Endothelial cell of umbilical vein (primary cell): ENCODE results near the gene ZNF385D. TPM values are rescaled to one million over a fixed set of nuclear protein-coding genes. Genes with fewer than 3 reads are reported as not detected.

Experiments used
- BruUV-seq: library from RNA; stranded (reverse); fragments of 400-500 nt; replicated peaks from 2 replicates; lab custom pipeline; 2021; lab: Mats Ljungman, UMichigan
- CTCF ChIA-PET: fragments of 300-600, 350-600 bp; sonication (Branson Sonifier 250); formaldehyde crosslinking; loops from one replicate; lab custom pipeline; 2021; ENCODE audit warnings: antibody characterized with exemption, inconsistent platforms; lab: Charles Lee
- POLR2A ChIA-PET: fragments of 300-600, 350-600 bp; sonication (Branson Sonifier 250); formaldehyde crosslinking; loops from one replicate; lab custom pipeline; 2021; ENCODE audit warnings: antibody characterized with exemption, inconsistent platforms; lab: Charles Lee
- DNase-seq: peaks from one replicate; pipeline ENCODE4 v3.0.0-alpha.2; 2011; ENCODE audit warnings: low read depth, low spot score
- FAIRE-seq: peaks from 2 replicates; lab custom pipeline; 2011; peaks lifted over from hg19 to GRCh38; lab: Jason Lieb, UNC
- H2AFZ ChIP-seq: 2 replicates; pipeline ENCODE4 v1.6.0; 2012; ENCODE audit warnings: low read depth, low read length, control low read depth, inconsistent platforms
- H3K27ac ChIP-seq: 2 replicates; pipeline ENCODE4 v1.5.1; 2011; ENCODE audit warnings: low read depth, mild to moderate bottlenecking, control low read depth, low read length, moderate library complexity; ENCODE audit not compliant: insufficient read depth
- H3K27me3 ChIP-seq, 2 experiments: 2 replicates each; pipeline versions ENCODE4 v1.6.0 to v1.6.1; 2011; ENCODE audit warnings: low read length in 2 of 2, mixed read lengths in 1 of 2; ENCODE audit not compliant: control insufficient read depth in 2 of 2, insufficient read depth in 2 of 2
- H3K36me3 ChIP-seq, 2 experiments: 2 replicates in 1 of 2; 3 replicates in 1 of 2; pipeline ENCODE4 v1.5.1; 2011; ENCODE audit warnings: low read length in 2 of 2, mild to moderate bottlenecking in 1 of 2, moderate library complexity in 1 of 2; ENCODE audit not compliant: control insufficient read depth in 2 of 2, insufficient read depth in 2 of 2; ENCODE audit errors: extremely low read depth in 1 of 2
- H3K4me1 ChIP-seq: 3 replicates; pipeline ENCODE4 v1.5.1; 2011; ENCODE audit warnings: mild to moderate bottlenecking, low read length; ENCODE audit not compliant: control insufficient read depth, insufficient read depth; ENCODE audit errors: extremely low read depth
- H3K4me2 ChIP-seq: 2 replicates; pipeline ENCODE4 v1.6.1; 2011; ENCODE audit warnings: low read length, control low read depth, mixed read lengths; ENCODE audit not compliant: insufficient read depth
- H3K4me3 ChIP-seq, 3 experiments: fragments of 200-600 bp in 1 of 3; sonication (generic), shearing (Covaris generic) in 1 of 3; replicated peaks in 1 of 3; 2 replicates each; pipeline ENCODE4 v1.5.1; 2011 to 2016; ENCODE audit warnings: control low read depth in 3 of 3, low read length in 3 of 3, mild to moderate bottlenecking in 2 of 3, inconsistent platforms in 1 of 3, low read depth in 1 of 3, moderate library complexity in 1 of 3; ENCODE audit not compliant: insufficient read depth in 1 of 3
- H3K79me2 ChIP-seq: 2 replicates; pipeline ENCODE4 v1.6.0; 2012; ENCODE audit warnings: low read length, inconsistent platforms; ENCODE audit not compliant: control insufficient read depth, insufficient read depth
- H3K9ac ChIP-seq: replicated peaks from 2 replicates; pipeline ENCODE3; 2011; ENCODE audit warnings: low read length, control low read depth; ENCODE audit not compliant: insufficient read depth; ENCODE audit errors: extremely low read depth
- H3K9me1 ChIP-seq: replicated peaks from 3 replicates; pipeline ENCODE4 v1.6.0; 2011; ENCODE audit warnings: mild to moderate bottlenecking, low read length; ENCODE audit not compliant: control insufficient read depth, insufficient read depth; ENCODE audit errors: extremely low read depth
- H3K9me3 ChIP-seq: replicated peaks from 2 replicates; pipeline ENCODE4 v1.5.1; 2012; ENCODE audit warnings: low read length, inconsistent platforms; ENCODE audit not compliant: control insufficient read depth, insufficient read depth
- H4K20me1 ChIP-seq: replicated peaks from 2 replicates; pipeline ENCODE3; 2011; ENCODE audit warnings: mild to moderate bottlenecking, low read length; ENCODE audit not compliant: control insufficient read depth, insufficient read depth; ENCODE audit errors: extremely low read depth
- EZH2 ChIP-seq: IDR thresholded peaks from 2 replicates; pipeline ENCODE4 v1.6.1; 2012; ENCODE audit warnings: borderline replicate concordance, low read depth, mild to moderate bottlenecking, moderate library complexity, low read length, inconsistent platforms; ENCODE audit not compliant: severe bottlenecking
- FOS ChIP-seq: IDR thresholded peaks from 2 replicates; pipeline ENCODE4 v1.6.1; 2011; ENCODE audit warnings: mild to moderate bottlenecking, low read length, moderate library complexity, borderline replicate concordance; ENCODE audit not compliant: insufficient read depth
- GATA2 ChIP-seq: IDR thresholded peaks from 2 replicates; pipeline ENCODE4 v1.7.0; 2011; ENCODE audit warnings: low read depth, mild to moderate bottlenecking, moderate library complexity, mixed read lengths, low read length; ENCODE audit not compliant: insufficient read length, insufficient read depth
- JUN ChIP-seq: IDR thresholded peaks from 2 replicates; pipeline ENCODE4 v1.6.1; 2011; ENCODE audit warnings: borderline replicate concordance, low read depth; ENCODE audit not compliant: insufficient read length, insufficient read depth
- MYC ChIP-seq: IDR thresholded peaks from one replicate; pipeline ENCODE4 v1.6.1; 2011; ENCODE audit warnings: mild to moderate bottlenecking, low read depth, low read length
- POLR2A ChIP-seq: IDR thresholded peaks from 2 replicates; pipeline ENCODE4 v1.6.1; 2012; ENCODE audit warnings: low read depth, mild to moderate bottlenecking, control low read depth, low read length
- POLR2AphosphoS5 ChIP-seq: IDR thresholded peaks from 2 replicates; pipeline ENCODE4 v1.6.1; 2012; ENCODE audit warnings: low read depth, mild to moderate bottlenecking, control low read depth, low read length, moderate library complexity; ENCODE audit not compliant: insufficient read depth
- dilution Hi-C: fragments of 300-500 bp; cut with MboI; formaldehyde crosslinking; loops from one replicate; pipeline ENCODE4 v1.15.0; 2019; ENCODE audit warnings: low sequenced_read_pairs; ENCODE audit not compliant: extremely low pct_ligation_motif_present
- intact Hi-C: fragments of 100-400 bp; cut with micrococcal nuclease; formaldehyde crosslinking; loops from one replicate; pipeline ENCODE4 v1.10.0; 2022
- polyA plus RNA-seq, 4 experiments: library from polyadenylated mRNA; depleted of rRNA in 3 of 4; stranded (reverse) in 3 of 4; unstranded in 1 of 4; fragments of >200 nt; gene quantifications; 2 replicates each; pipeline versions ENCODE4 v1.2.1 to v1.2.3, GENCODE V29; 2011 to 2012; ENCODE audit warnings: missing spikeins in 1 of 4
- total RNA-seq: library from RNA; stranded (reverse); gene quantifications from 2 replicates; pipeline ENCODE4 v1.2.3, GENCODE V29; 2021
- TF ChIP-seq, protein P1 (sequence below): IDR thresholded peaks from 2 replicates; pipeline ENCODE4 v1.6.1; 2011; ENCODE audit not compliant: insufficient read depth, insufficient read length
- TF ChIP-seq, protein P2 (sequence below), 2 donors: IDR thresholded peaks; 1 replicate in 1 of 2; 2 replicates in 1 of 2; pipeline ENCODE4 v1.5.1; 2011; ENCODE audit warnings: low read length in 2 of 2, mild to moderate bottlenecking in 2 of 2, moderate library complexity in 2 of 2, control low read depth in 1 of 2, inconsistent platforms in 1 of 2, low read depth in 1 of 2; ENCODE audit not compliant: insufficient read depth in 1 of 2; ENCODE audit errors: extremely low read depth in 1 of 2

ZNF385D gene
- total and polyA plus RNA-seq, 2 donors (not counting 3 experiments of a cell fraction or from before 2014, with no cell fraction given) = not detected

DNA sequence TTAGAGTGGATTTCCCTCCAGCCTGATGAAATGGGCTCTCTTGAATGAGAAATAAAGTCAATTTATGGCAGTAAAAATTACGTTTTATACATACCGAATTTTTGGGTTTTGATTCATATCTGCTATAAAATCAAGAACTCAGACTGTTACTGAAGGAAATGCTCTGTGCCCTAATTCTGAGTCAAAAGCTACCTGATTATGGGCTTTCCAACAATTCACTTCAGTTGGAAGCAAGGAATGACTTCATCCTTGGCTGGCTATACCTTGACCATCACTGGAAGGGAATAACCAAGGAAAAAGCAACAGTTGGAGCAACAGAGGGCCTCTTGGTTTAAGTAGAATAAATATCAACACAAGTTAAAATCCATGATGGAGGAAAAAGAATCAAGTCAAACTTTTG, 88.6 kb downstream of the ZNF385D start:
- no peaks in the 10 kb centered on the region for H3K9me3 ChIP-seq
- H3K27me3 ChIP-seq = peaks cover 0 to 3% of the 10 kb centered on the region in 2 experiments
- no peaks in the 10 kb centered on the region for H4K20me1 ChIP-seq
- no peaks in the 10 kb centered on the region for H3K79me2 ChIP-seq
- no peak for DNase-seq
- intact Hi-C loops (no loop called here), dilution Hi-C loops (no loop called here)
- no peak overlapping the region for H3K27ac ChIP-seq
- TF ChIP-seq, protein P1, sequence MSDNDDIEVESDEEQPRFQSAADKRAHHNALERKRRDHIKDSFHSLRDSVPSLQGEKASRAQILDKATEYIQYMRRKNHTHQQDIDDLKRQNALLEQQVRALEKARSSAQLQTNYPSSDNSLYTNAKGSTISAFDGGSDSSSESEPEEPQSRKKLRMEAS = no peak
- TF ChIP-seq MYC (no peak), FOS (no peak), JUN (no peak), POLR2AphosphoS5 (no peak), GATA2 (no peak), EZH2 (no peak), POLR2A (no peak)
- TF ChIP-seq, protein P2, sequence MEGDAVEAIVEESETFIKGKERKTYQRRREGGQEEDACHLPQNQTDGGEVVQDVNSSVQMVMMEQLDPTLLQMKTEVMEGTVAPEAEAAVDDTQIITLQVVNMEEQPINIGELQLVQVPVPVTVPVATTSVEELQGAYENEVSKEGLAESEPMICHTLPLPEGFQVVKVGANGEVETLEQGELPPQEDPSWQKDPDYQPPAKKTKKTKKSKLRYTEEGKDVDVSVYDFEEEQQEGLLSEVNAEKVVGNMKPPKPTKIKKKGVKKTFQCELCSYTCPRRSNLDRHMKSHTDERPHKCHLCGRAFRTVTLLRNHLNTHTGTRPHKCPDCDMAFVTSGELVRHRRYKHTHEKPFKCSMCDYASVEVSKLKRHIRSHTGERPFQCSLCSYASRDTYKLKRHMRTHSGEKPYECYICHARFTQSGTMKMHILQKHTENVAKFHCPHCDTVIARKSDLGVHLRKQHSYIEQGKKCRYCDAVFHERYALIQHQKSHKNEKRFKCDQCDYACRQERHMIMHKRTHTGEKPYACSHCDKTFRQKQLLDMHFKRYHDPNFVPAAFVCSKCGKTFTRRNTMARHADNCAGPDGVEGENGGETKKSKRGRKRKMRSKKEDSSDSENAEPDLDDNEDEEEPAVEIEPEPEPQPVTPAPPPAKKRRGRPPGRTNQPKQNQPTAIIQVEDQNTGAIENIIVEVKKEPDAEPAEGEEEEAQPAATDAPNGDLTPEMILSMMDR (IDR thresholded peaks at IDR 0.05; ENCODE audit: extremely low read depth in 1 of 2, insufficient read depth in 1 of 2, low read depth in 1 of 2, low read length in 2 of 2) = no peak
- H3K9me1 ChIP-seq = no peaks in the 10 kb centered on the region
- BruUV-seq = no TSS peak
- H3K4me3 ChIP-seq = no peak overlapping the region
- CTCF ChIA-PET = no interaction called here
- POLR2A ChIA-PET = no interaction called here
- no peak overlapping the region for H3K9ac ChIP-seq
- no peaks in the 10 kb centered on the region for H3K36me3 ChIP-seq
- no peak overlapping the region for H3K4me2 ChIP-seq
- no peak for FAIRE-seq
- no peaks in the 10 kb centered on the region for H3K4me1 ChIP-seq
- no peak overlapping the region for H2AFZ ChIP-seq
